GM23248 (cell line): Measurements from ENCODE around the gene GINS1. TPM values are rescaled to one million over a fixed set of nuclear protein-coding genes. Genes with fewer than 3 reads are reported as not detected.

Experiments
- DNase-seq: peaks from one replicate; pipeline ENCODE4 v3.0.0-alpha.2; 2015
- H2AFZ ChIP-seq: fragments of 200-600 bp; sonication (generic); 2 replicates; pipeline ENCODE4 v1.6.1; 2016; ENCODE audit warnings: antibody characterized with exemption
- H3F3A ChIP-seq: fragments of 200-600 bp; sonication (generic); 2 replicates; pipeline ENCODE4 v1.6.1; 2016; ENCODE audit warnings: mild to moderate bottlenecking, antibody characterized with exemption, mixed run types; ENCODE audit not compliant: insufficient read depth
- H3K27ac ChIP-seq: fragments of 200-600 bp; sonication (generic); 2 replicates; pipeline ENCODE4 v1.5.1; 2016; ENCODE audit warnings: mild to moderate bottlenecking
- H3K27me3 ChIP-seq: fragments of 200-600 bp; sonication (generic); replicated peaks from 2 replicates; pipeline ENCODE4 v1.6.1; 2016; ENCODE audit warnings: mild to moderate bottlenecking; ENCODE audit not compliant: insufficient read depth
- H3K36me3 ChIP-seq: fragments of 200-600 bp; sonication (generic); 2 replicates; pipeline ENCODE4 v1.6.1; 2016; ENCODE audit warnings: low read depth, mild to moderate bottlenecking
- H3K4me1 ChIP-seq: fragments of 200-600 bp; sonication (generic); 2 replicates; pipeline ENCODE4 v1.6.1; 2016; ENCODE audit warnings: mild to moderate bottlenecking; ENCODE audit not compliant: insufficient read depth
- H3K4me2 ChIP-seq: fragments of 200-600 bp; sonication (generic); one replicate; pipeline ENCODE4 v1.6.1; 2016; ENCODE audit warnings: mild to moderate bottlenecking; ENCODE audit not compliant: unreplicated experiment
- H3K4me3 ChIP-seq: fragments of 200-600 bp; sonication (generic); 2 replicates; pipeline ENCODE4 v1.5.1; 2016; ENCODE audit warnings: mild to moderate bottlenecking
- H3K79me2 ChIP-seq: fragments of 200-600 bp; sonication (generic); 2 replicates; pipeline ENCODE4 v1.6.1; 2016; ENCODE audit warnings: mild to moderate bottlenecking; ENCODE audit not compliant: insufficient read depth
- H3K9ac ChIP-seq: fragments of 200-600 bp; sonication (generic); 2 replicates; pipeline ENCODE4 v1.6.1; 2016; ENCODE audit warnings: mild to moderate bottlenecking
- H3K9me2 ChIP-seq: fragments of 200-600 bp; sonication (generic); 2 replicates; pipeline ENCODE4 v1.6.1; 2016; ENCODE audit warnings: mixed run types, mild to moderate bottlenecking, moderate library complexity; ENCODE audit not compliant: insufficient read depth
- H3K9me3 ChIP-seq: fragments of 200-600 bp; sonication (generic); one replicate; pipeline ENCODE4 v1.6.1; 2017; ENCODE audit warnings: low read depth
- H4K20me1 ChIP-seq: fragments of 200-600 bp; sonication (generic); 2 replicates; pipeline ENCODE4 v1.6.0; 2016; ENCODE audit not compliant: insufficient read depth
- EZH2 ChIP-seq: fragments of 200-600 bp; sonication (generic); IDR thresholded peaks from 2 replicates; pipeline ENCODE4 v1.6.1; 2018; ENCODE audit warnings: antibody characterized with exemption, mild to moderate bottlenecking; ENCODE audit not compliant: insufficient read depth, poor library complexity, severe bottlenecking
- EZH2phosphoT487 ChIP-seq: fragments of 200-600 bp; sonication (generic); IDR thresholded peaks from 2 replicates; pipeline ENCODE4 v1.6.1; 2018; ENCODE audit warnings: antibody characterized with exemption, moderate library complexity, mild to moderate bottlenecking, low read depth; ENCODE audit not compliant: insufficient read depth
- WGBS, 2 experiments: methylation state at CpG; one replicate each; pipeline ENCODE4 v1.1.6; 2015 to 2017; ENCODE audit warnings: low lambda C conversion rate in 2 of 2, low coverage in 1 of 2; ENCODE audit errors: missing lambda C conversion rate in 2 of 2; 5-methylcytosine and 5-hydroxymethylcytosine counted together
- in situ Hi-C: fragments of 300-500 bp; cut with MboI; formaldehyde crosslinking; loops from 2 replicates; pipeline ENCODE4 v1.15.0; 2020
- polyA plus RNA-seq: library from polyadenylated mRNA; unstranded; fragments of >200 nt; fragmentation: Nextera tagmentation; extraction: Ambion mirVana; gene quantifications from 2 replicates; pipeline ENCODE4 v1.2.1, GENCODE V29; 2016
- total RNA-seq: library from RNA; depleted of rRNA; stranded (reverse); fragments of >200 nt; shearing (Covaris generic); gene quantifications from 2 replicates; pipeline ENCODE4 v1.2.3, GENCODE V29; 2014

The GINS1 gene
- total and polyA plus RNA-seq, 2 experiments from 2014 or later: 4.4 to 7.5 TPM

DNA sequence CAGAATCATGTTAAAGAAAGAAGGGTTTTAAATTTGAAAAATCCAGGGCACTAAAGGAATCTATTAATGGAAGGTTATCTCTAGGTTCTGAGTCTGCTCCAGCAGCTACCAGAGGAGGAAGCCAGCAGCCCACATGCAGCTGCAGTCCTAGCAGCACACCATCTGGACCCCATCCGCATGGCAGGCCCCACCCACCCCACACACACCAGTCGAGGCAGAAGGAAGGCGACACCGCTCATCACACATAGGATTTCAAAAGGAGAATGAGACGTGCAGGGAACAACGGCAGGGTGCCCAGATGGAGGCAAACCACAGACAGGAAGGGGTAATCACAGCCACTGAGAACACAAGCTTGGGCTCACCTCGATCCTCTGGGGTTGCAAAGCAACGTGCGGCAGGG lies 78.9 kb downstream of the GINS1 start:
- TF ChIP-seq EZH2phosphoT487: no peak
- TF ChIP-seq EZH2: no peak
- Histone ChIP-seq H3K9me2 (no peaks in the 10 kb centered on the region), H3K9me3 (no peaks in the 10 kb centered on the region), H3K27ac (no peak overlapping the region), H3K9ac (peak overlapping the region; percentile 26; the same call in 1 of the 2 replicates), H3K4me3 (no peak overlapping the region), H3K27me3 (no peaks in the 10 kb centered on the region), H3F3A (no peaks in the 10 kb centered on the region), H4K20me1 (no peaks in the 10 kb centered on the region), H3K4me2 (no peak overlapping the region), H2AFZ (peak overlapping the region; percentile 31; the same call in 1 of the 2 replicates), H3K36me3 (no peaks in the 10 kb centered on the region), H3K4me1 (peaks cover 15% of the 10 kb centered on the region), H3K79me2 (no peaks in the 10 kb centered on the region)
- WGBS, 2 experiments: 20 to 21% methylated on average over 9 of the region's 9 CpGs
- in situ Hi-C loops: no loop called here
- peak; percentile 32 for DNase-seq

DNA sequence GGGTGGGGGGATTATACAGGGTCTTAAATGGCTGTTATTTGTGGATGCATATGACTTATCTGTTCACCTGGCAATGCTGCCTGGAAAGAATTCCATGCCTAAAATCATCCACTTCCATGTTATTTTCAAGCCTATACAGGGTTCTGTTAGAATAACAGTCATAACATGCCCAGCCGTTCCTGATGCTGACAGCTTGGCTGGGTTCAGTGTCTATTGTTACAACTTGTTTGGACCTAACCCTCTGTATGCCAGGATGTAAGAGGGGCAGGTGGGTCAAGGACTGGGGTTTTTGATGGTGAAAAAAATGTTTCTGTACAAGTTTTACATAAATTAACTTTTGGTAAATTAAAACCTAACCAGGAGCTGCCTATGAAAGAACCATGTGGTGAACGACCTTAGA lies 79.8 kb downstream of the GINS1 start:
- Histone ChIP-seq H3K9me2 (no peaks in the 10 kb centered on the region), H3K9ac (no peak overlapping the region), H3K27me3 (no peaks in the 10 kb centered on the region), H4K20me1 (no peaks in the 10 kb centered on the region), H2AFZ (no peak overlapping the region), H3K27ac (no peak overlapping the region), H3K4me1 (peaks cover 15% of the 10 kb centered on the region), H3K4me2 (no peak overlapping the region), H3K36me3 (no peaks in the 10 kb centered on the region), H3F3A (no peaks in the 10 kb centered on the region), H3K4me3 (no peak overlapping the region), H3K79me2 (no peaks in the 10 kb centered on the region), H3K9me3 (no peaks in the 10 kb centered on the region)
- peak; percentile 6 for DNase-seq
- in situ Hi-C loops: no loop called here
- 30 to 32% methylated on average over 2 of the region's 2 CpGs for WGBS, 2 experiments
- TF ChIP-seq EZH2phosphoT487 (no peak), EZH2 (no peak)

DNA sequence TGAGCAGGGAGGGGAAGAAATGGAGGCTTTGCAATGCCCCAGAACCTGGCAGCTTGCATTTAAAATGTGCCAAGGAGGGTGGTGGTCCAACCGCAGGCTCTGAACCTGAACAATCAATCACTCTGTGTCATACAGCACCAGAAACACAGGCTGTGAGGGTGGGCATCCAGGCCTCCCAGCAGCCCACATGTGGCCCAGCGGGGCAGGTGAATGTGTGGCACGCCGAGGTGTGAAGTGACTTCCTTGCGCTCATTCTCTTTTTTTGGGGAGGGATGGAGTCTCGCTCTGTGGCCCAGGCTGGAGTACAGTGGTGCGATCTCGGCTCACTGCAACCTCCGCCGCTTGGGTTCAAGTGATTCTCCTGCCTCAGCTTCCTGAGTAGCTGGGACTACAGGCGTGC lies 80.5 kb downstream of the GINS1 start:
- Histone ChIP-seq H3K4me1 (peaks cover 15% of the 10 kb centered on the region), H4K20me1 (no peaks in the 10 kb centered on the region), H3K9me3 (no peaks in the 10 kb centered on the region), H3K27ac (no peak overlapping the region), H3F3A (no peaks in the 10 kb centered on the region), H3K9me2 (no peaks in the 10 kb centered on the region), H3K4me3 (no peak overlapping the region), H3K9ac (no peak overlapping the region), H3K36me3 (no peaks in the 10 kb centered on the region), H3K27me3 (no peaks in the 10 kb centered on the region), H3K79me2 (no peaks in the 10 kb centered on the region), H3K4me2 (no peak overlapping the region), H2AFZ (no peak overlapping the region)
- 96% methylated on average over 10 to 11 of the region's 11 CpGs for WGBS, 2 experiments
- no peak for DNase-seq
- no peak for TF ChIP-seq EZH2phosphoT487
- TF ChIP-seq EZH2: no peak
- in situ Hi-C loops: no loop called here

DNA sequence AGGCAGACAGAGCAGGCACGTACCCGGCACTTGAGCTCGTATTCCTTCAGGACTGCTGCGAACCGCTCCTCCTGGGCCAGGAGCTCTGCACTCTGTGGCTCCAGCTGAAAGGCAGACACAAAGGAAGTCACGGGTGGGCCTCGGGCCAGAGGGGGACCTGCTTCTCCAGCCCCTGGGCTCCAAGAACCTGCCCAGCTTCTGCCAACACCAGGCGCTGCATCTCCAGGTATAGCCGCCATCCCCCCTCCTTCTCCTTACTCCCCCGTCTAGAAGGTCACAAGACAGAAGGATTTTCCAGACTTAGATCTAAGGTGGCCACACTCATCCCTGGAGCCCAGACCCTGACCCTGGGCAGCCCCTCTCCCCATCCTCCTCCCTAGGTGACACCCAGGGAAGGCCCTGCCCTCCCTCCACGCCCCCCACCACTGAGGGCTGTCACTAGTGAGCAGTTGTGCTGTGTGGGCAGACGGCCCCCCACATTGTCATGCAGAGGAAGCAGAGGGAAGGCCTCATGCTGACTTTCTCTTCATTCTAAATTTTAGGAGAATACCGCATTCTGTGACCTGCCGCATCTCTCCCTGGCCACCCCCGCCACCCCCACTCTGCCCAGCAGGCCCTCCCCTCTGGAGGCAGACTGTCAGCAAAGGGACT lies 81.9 kb downstream of the GINS1 start:
- no peak overlapping the region for H3K4me2 ChIP-seq
- H2AFZ ChIP-seq: no peak overlapping the region
- no peaks in the 10 kb centered on the region for H3K9me2 ChIP-seq
- 96 to 97% methylated on average over 12 to 15 of the region's 15 CpGs for WGBS, 2 experiments
- no peaks in the 10 kb centered on the region for H3F3A ChIP-seq
- H3K79me2 ChIP-seq: no peaks in the 10 kb centered on the region
- H3K4me3 ChIP-seq: no peak overlapping the region
- H3K9ac ChIP-seq: no peak overlapping the region
- no peak overlapping the region for H3K27ac ChIP-seq
- peaks cover 15% of the 10 kb centered on the region for H3K4me1 ChIP-seq
- no peaks in the 10 kb centered on the region for H4K20me1 ChIP-seq
- H3K36me3 ChIP-seq: no peaks in the 10 kb centered on the region
- H3K9me3 ChIP-seq: no peaks in the 10 kb centered on the region
- in situ Hi-C loops: no loop called here
- TF ChIP-seq EZH2phosphoT487 (no peak), EZH2 (no peak)
- no peaks in the 10 kb centered on the region for H3K27me3 ChIP-seq
- DNase-seq: no peak
